Measurements from ENCODE around the gene TRIL.

GRCh38 chr7:28940741-28941384, 17.3 kb downstream of the TRIL start:
- no peak for TF ChIP-seq EZH2 (IDR thresholded peaks at IDR 0.05; ENCODE audit: insufficient read depth, poor library complexity, severe bottlenecking)
- TF ChIP-seq EZH2phosphoT487 (IDR thresholded peaks at IDR 0.05; ENCODE audit: insufficient read depth, low read depth): no peak

Measured in GM23248 (cell line).